BE2C (cell line): Measurements from ENCODE around the gene NFE2.

ENCODE experiments used
- DNase-seq: peaks from one replicate; pipeline ENCODE4 v3.0.0-alpha.2; 2020
- H3K27me3 ChIP-seq: fragments of 250-450 bp; sonication (Bioruptor Pico); 2 replicates; pipeline ENCODE4 v1.5.1; 2020; ENCODE audit warnings: mild to moderate bottlenecking
- H3K36me3 ChIP-seq: fragments of 250-450 bp; sonication (Bioruptor Pico); 2 replicates; pipeline ENCODE4 v1.5.1; 2020; ENCODE audit warnings: mild to moderate bottlenecking
- H3K4me1 ChIP-seq: fragments of 250-450 bp; sonication (Bioruptor Pico); 2 replicates; pipeline ENCODE4 v1.5.1; 2020
- H3K4me3 ChIP-seq: 2 replicates; pipeline ENCODE4 v1.5.1; 2011; ENCODE audit warnings: low read depth, low read length
- H3K9me3 ChIP-seq: fragments of 250-450 bp; sonication (Bioruptor Pico); 2 replicates; pipeline ENCODE4 v1.5.1; 2020
- CTCF ChIP-seq: IDR thresholded peaks from 2 replicates; pipeline ENCODE4 v1.5.1; 2012; ENCODE audit warnings: mild to moderate bottlenecking, low read depth, low read length

NFE2 gene

GRCh38 chr12:54311051-54311450, 10.2 kb upstream of the NFE2 start:
- no peak for DNase-seq
- Histone ChIP-seq H3K27me3 (no peaks in the 10 kb centered on the region), H3K4me3 (no peak overlapping the region), H3K36me3 (no peaks in the 10 kb centered on the region), H3K4me1 (peaks cover 7% of the 10 kb centered on the region), H3K9me3 (no peaks in the 10 kb centered on the region)
- TF ChIP-seq CTCF, result no peak

- H3K4me3 ChIP-seq, result no peak overlapping the region
- no peak for TF ChIP-seq CTCF
- H3K36me3 ChIP-seq, result no peaks in the 10 kb centered on the region
- no peaks in the 10 kb centered on the region for H3K27me3 ChIP-seq
- H3K9me3 ChIP-seq, result no peaks in the 10 kb centered on the region
- DNase-seq, result peak; percentile 91
- peaks cover 14% of the 10 kb centered on the region for H3K4me1 ChIP-seq
Measured at GRCh38 chr12:54306925-54307741, 6.3 kb upstream of the NFE2 start.

- Histone ChIP-seq H3K36me3 (no peaks in the 10 kb centered on the region), H3K27me3 (no peaks in the 10 kb centered on the region), H3K4me3 (peak overlapping the region; percentile 10; the same call in 1 of the 2 replicates), H3K4me1 (peaks cover 17% of the 10 kb centered on the region), H3K9me3 (no peaks in the 10 kb centered on the region)
- no peak for TF ChIP-seq CTCF
- DNase-seq, result peak; percentile 66
Measured at GRCh38 chr12:54304187-54304810, 3.5 kb upstream of the NFE2 start.

GRCh38 chr12:54303640-54304039, 2.8 kb upstream of the NFE2 start:
- no peak for DNase-seq
- Histone ChIP-seq H3K4me3 (no peak overlapping the region), H3K4me1 (peaks cover 17% of the 10 kb centered on the region), H3K9me3 (no peaks in the 10 kb centered on the region), H3K27me3 (no peaks in the 10 kb centered on the region), H3K36me3 (no peaks in the 10 kb centered on the region)
- TF ChIP-seq CTCF, result no peak

GRCh38 chr12:54301428-54302048, 723 bp upstream of the NFE2 start:
- Histone ChIP-seq H3K27me3 (no peaks in the 10 kb centered on the region), H3K4me3 (no peak overlapping the region), H3K4me1 (peaks cover 10% of the 10 kb centered on the region; the same call in 1 of the 2 replicates), H3K36me3 (no peaks in the 10 kb centered on the region), H3K9me3 (no peaks in the 10 kb centered on the region)
- TF ChIP-seq CTCF, result no peak
- DNase-seq, result no peak

- Histone ChIP-seq H3K4me3 (peak overlapping the region; percentile 36; the same call in 1 of the 2 replicates), H3K36me3 (no peaks in the 10 kb centered on the region), H3K27me3 (no peaks in the 10 kb centered on the region), H3K4me1 (peaks cover 17% of the 10 kb centered on the region), H3K9me3 (no peaks in the 10 kb centered on the region)
- TF ChIP-seq CTCF, result no peak
- no peak for DNase-seq
Measured at GRCh38 chr12:54300225-54300731, 537 bp downstream of the NFE2 start.
